IPS-18a (cell line): ENCODE results near the gene RASAL1.

Experiments
- H3K27ac ChIP-seq: one replicate; pipeline ENCODE4 v1.5.1; 2013; ENCODE audit warnings: low read length
- H3K27me3 ChIP-seq: one replicate; pipeline ENCODE4 v1.6.1; 2013; ENCODE audit warnings: mild to moderate bottlenecking, low read length; ENCODE audit not compliant: control insufficient read depth, insufficient read depth
- H3K36me3 ChIP-seq: one replicate; pipeline ENCODE4 v1.6.1; 2013; ENCODE audit warnings: low read depth, low read length; ENCODE audit not compliant: control insufficient read depth
- H3K4me1 ChIP-seq: one replicate; pipeline ENCODE4 v1.6.1; 2013; ENCODE audit warnings: low read depth, low read length; ENCODE audit not compliant: control insufficient read depth
- H3K4me3 ChIP-seq: one replicate; pipeline ENCODE4 v1.5.1; 2013; ENCODE audit warnings: low read length
- H3K9ac ChIP-seq: one replicate; pipeline ENCODE4 v1.6.1; 2013; ENCODE audit warnings: mild to moderate bottlenecking, low read length, moderate library complexity
- H3K9me3 ChIP-seq: one replicate; pipeline ENCODE4 v1.6.1; 2013; ENCODE audit warnings: low read depth, low read length; ENCODE audit not compliant: control insufficient read depth

RASAL1 gene

DNA sequence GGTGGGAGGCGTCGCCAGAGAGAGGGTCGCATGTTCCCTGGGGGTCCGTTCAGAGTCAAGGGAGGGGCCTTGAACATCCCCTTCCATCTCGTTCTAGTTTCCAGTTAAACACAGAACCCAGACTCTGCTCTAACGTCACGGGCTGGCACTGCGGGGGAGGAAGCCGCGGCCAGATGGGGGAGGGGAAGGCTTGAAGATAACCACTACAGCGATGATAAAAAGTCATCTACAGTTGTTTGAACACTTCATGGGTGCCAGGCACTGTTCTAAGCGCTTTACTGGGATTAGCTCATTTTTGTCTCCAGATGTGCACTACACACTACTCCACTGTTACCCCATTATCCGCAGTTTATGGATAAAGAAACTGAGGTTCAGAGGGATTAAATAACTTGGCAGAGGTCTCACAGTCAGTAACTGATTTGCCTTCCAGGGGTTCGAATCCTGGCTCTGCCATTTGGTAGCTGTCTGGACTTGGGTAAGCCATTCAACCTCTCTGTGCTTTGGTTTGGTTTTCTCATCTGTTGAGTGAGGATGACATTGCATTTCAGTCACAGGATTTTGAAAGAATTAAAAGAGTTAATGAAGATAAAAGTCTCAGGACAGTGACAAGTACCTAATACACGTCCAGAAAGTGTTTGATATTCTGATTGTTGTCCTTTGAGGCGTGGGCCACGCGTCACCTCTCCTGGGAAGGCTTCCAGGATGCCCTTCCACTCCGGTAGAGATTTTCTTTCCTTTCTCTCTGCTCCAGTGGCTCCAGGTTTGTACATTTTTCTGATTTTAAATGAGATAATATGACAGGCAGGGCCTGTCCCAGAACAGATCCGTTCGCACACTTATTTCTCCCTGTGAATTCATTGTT lies 798 bp upstream of the RASAL1 start:
- no peak overlapping the region for H3K27ac ChIP-seq
- H3K36me3 ChIP-seq = no peaks in the 10 kb centered on the region
- peak overlapping the region; percentile 55 for H3K4me3 ChIP-seq

DNA sequence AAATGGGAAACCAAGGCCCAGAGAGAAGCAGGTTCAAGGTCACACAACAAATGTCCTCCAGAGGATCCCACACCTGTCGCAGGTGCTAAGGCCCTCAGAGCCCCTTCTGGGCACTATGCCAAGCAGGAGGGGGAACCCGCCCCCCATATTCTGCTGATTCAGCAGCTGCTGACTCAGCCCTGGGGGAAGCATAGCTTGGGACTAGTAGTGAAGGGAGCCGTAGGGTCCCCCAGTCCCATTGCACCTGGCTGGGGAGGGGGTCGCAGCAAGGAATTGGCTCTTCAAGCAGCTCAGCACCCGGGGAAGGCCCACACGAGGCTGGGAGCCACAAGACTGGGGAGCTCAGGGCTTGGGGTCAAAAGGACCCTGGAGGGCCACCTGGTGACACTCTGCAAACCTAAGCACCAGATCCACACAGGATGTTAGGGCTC lies 1.0 kb downstream of the RASAL1 start:
- Histone ChIP-seq H3K9ac (no peak overlapping the region), H3K4me3 (peak overlapping the region; percentile 62), H3K27me3 (peaks cover 24% of the 10 kb centered on the region), H3K36me3 (no peaks in the 10 kb centered on the region), H3K27ac (no peak overlapping the region), H3K4me1 (peaks cover 6% of the 10 kb centered on the region), H3K9me3 (no peaks in the 10 kb centered on the region)

More for the DNA sequence above, 798 bp upstream of the RASAL1 start:
- Histone ChIP-seq H3K9me3 (no peaks in the 10 kb centered on the region), H3K27me3 (peaks cover 24% of the 10 kb centered on the region), H3K9ac (no peak overlapping the region), H3K4me1 (peaks cover 6% of the 10 kb centered on the region)

GRCh38 chr12:113134071-113134470 lies 1.5 kb downstream of the RASAL1 start:
- H3K9ac ChIP-seq = no peak overlapping the region
- H3K4me3 ChIP-seq = no peak overlapping the region
- H3K27me3 ChIP-seq = peaks cover 24% of the 10 kb centered on the region
- H3K9me3 ChIP-seq = no peaks in the 10 kb centered on the region
- H3K36me3 ChIP-seq = no peaks in the 10 kb centered on the region
- H3K4me1 ChIP-seq = peaks cover 6% of the 10 kb centered on the region
- H3K27ac ChIP-seq = no peak overlapping the region

DNA sequence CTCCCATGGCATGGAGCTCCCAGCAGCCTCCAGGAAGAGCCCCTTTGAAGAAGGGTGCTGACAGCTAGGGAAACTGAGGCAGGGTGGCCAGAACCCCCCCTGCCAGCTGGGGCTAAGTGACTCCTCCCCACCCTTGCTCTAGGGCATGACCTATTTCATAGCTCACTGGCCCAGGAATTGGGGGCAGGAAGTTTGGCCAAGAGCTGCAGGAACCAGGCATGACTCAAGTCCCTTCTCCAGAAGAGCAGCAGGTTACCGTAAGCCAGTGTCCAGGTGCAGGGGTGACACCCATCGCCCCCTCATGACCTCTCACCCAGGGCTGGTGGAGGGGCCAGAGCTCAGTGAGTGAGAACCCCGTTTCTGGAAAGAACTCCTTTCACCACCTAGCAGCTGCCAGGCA lies 1.9 kb downstream of the RASAL1 start:
- Histone ChIP-seq H3K4me3 (no peak overlapping the region), H3K9ac (no peak overlapping the region), H3K27me3 (peaks cover 24% of the 10 kb centered on the region), H3K27ac (no peak overlapping the region), H3K36me3 (no peaks in the 10 kb centered on the region), H3K4me1 (peaks cover 6% of the 10 kb centered on the region), H3K9me3 (no peaks in the 10 kb centered on the region)

GRCh38 chr12:113133036-113133435 lies 2.5 kb downstream of the RASAL1 start:
- Histone ChIP-seq H3K27ac (no peak overlapping the region), H3K9ac (no peak overlapping the region)

DNA sequence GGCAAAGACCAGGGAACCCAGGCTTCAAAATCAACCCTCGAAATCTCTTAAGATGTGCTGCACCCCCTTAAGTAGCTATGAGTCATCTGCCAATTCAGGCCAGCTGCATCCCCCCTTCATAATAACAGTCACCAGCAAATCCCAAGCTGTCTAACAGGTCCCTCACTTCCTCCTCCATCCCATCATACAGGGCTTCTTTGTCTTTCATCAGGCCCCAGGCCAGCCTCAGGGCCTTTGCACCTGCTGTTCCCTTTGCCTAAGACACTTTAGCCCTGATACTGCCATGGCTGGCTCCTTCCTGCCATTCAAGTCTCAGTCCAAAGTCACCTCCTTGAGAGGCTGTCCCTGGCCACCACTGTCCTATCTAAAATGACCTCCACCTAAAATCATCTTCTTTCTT lies 4.0 kb downstream of the RASAL1 start:
- Histone ChIP-seq H3K9me3 (no peaks in the 10 kb centered on the region), H3K4me3 (no peak overlapping the region), H3K9ac (no peak overlapping the region), H3K27ac (no peak overlapping the region), H3K4me1 (peaks cover 6% of the 10 kb centered on the region), H3K27me3 (peaks cover 20% of the 10 kb centered on the region), H3K36me3 (no peaks in the 10 kb centered on the region)

More at GRCh38 chr12:113133036-113133435, 2.5 kb downstream of the RASAL1 start:
- H3K9me3 ChIP-seq = no peaks in the 10 kb centered on the region
- peaks cover 24% of the 10 kb centered on the region for H3K27me3 ChIP-seq
- no peaks in the 10 kb centered on the region for H3K36me3 ChIP-seq
- H3K4me3 ChIP-seq = no peak overlapping the region
- peaks cover 6% of the 10 kb centered on the region for H3K4me1 ChIP-seq

GRCh38 chr12:113130457-113131135 lies 5.0 kb downstream of the RASAL1 start:
- no peak overlapping the region for H3K4me3 ChIP-seq
- H3K9ac ChIP-seq = no peak overlapping the region
- no peaks in the 10 kb centered on the region for H3K36me3 ChIP-seq
- no peak overlapping the region for H3K27ac ChIP-seq
- no peaks in the 10 kb centered on the region for H3K4me1 ChIP-seq
- H3K9me3 ChIP-seq = no peaks in the 10 kb centered on the region
- H3K27me3 ChIP-seq = peaks cover 15% of the 10 kb centered on the region

- Histone ChIP-seq H3K27ac (no peak overlapping the region), H3K9me3 (no peaks in the 10 kb centered on the region), H3K9ac (no peak overlapping the region), H3K4me3 (no peak overlapping the region), H3K4me1 (no peaks in the 10 kb centered on the region), H3K27me3 (peaks cover 9% of the 10 kb centered on the region), H3K36me3 (no peaks in the 10 kb centered on the region)
These were observed 5.7 kb downstream of the RASAL1 start for GRCh38 chr12:113129664-113130456.

GRCh38 chr12:113128802-113129663 lies 6.5 kb downstream of the RASAL1 start:
- H3K4me1 ChIP-seq = no peaks in the 10 kb centered on the region
- no peak overlapping the region for H3K9ac ChIP-seq
- no peak overlapping the region for H3K27ac ChIP-seq
- no peaks in the 10 kb centered on the region for H3K36me3 ChIP-seq
- no peak overlapping the region for H3K4me3 ChIP-seq
- H3K27me3 ChIP-seq = peaks cover under 1% of the 10 kb centered on the region
- H3K9me3 ChIP-seq = no peaks in the 10 kb centered on the region

- no peaks in the 10 kb centered on the region for H3K27me3 ChIP-seq
- H3K9ac ChIP-seq = no peak overlapping the region
- H3K27ac ChIP-seq = no peak overlapping the region
- no peaks in the 10 kb centered on the region for H3K4me1 ChIP-seq
- no peak overlapping the region for H3K4me3 ChIP-seq
- no peaks in the 10 kb centered on the region for H3K9me3 ChIP-seq
- H3K36me3 ChIP-seq = no peaks in the 10 kb centered on the region
These were observed 7.8 kb downstream of the RASAL1 start for GRCh38 chr12:113127791-113128199.
